ENCODE measurements around the gene MN1.

Gene MN1

DNA sequence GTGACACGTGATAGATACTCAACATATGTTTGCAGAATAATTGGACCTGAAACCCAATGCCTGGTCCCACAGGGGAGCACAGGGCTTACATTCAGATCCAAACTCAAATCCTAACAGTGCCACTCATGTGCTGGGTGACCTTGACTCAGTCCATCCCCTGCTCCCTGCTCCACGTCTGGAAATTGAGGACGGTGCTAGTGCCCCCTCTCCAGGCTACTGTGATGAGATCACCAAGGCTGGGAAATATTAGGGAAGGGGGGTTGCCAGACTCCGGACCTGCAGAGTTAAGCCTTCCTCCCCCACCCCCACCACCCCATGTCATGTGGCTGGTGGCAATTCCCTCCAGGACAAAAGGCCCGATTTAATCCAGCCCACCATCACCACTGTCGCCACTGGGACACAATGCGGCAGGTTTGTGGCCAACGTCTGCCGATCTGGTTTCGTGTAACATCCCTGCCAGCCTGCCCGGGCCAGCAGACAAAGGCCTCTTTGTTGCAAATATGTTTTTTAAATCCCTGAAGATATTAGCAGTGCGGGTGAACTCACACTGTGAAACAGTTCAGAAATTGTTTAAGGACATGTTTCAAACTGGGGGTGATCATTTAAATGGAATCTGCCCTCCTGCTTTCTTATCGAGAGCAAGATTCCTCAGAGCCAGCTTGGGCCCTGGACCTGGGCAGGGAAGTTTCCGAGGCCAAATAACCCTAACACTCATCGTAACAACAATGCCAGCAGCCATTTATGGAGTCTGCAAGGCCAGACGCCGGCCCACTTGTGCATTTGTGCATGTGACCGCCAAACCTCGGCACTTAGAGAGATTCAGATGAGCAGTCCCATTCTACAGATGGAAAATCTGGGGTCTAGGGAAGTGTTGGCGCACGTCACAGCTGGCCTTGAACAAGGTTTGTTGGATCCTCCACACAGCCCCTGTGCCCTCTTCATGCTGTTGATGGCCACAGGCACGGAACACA is 19.6 kb upstream of the MN1 start:
- no peak for DNase-seq (ENCODE audit: low read depth)
- H3K4me3 ChIP-seq (ENCODE audit: low read depth, low read length) = no peak overlapping the region
- TF ChIP-seq, protein P1, sequence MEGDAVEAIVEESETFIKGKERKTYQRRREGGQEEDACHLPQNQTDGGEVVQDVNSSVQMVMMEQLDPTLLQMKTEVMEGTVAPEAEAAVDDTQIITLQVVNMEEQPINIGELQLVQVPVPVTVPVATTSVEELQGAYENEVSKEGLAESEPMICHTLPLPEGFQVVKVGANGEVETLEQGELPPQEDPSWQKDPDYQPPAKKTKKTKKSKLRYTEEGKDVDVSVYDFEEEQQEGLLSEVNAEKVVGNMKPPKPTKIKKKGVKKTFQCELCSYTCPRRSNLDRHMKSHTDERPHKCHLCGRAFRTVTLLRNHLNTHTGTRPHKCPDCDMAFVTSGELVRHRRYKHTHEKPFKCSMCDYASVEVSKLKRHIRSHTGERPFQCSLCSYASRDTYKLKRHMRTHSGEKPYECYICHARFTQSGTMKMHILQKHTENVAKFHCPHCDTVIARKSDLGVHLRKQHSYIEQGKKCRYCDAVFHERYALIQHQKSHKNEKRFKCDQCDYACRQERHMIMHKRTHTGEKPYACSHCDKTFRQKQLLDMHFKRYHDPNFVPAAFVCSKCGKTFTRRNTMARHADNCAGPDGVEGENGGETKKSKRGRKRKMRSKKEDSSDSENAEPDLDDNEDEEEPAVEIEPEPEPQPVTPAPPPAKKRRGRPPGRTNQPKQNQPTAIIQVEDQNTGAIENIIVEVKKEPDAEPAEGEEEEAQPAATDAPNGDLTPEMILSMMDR (IDR thresholded peaks at IDR 0.05; ENCODE audit: low read depth, low read length) = no peak
- no peak for TF ChIP-seq POLR2A (IDR thresholded peaks at IDR 0.05; ENCODE audit: extremely low read depth, insufficient read length)
- no peak for TF ChIP-seq MYC (IDR thresholded peaks at IDR 0.05; ENCODE audit: low read depth, low read length)
- TF ChIP-seq, protein P2, sequence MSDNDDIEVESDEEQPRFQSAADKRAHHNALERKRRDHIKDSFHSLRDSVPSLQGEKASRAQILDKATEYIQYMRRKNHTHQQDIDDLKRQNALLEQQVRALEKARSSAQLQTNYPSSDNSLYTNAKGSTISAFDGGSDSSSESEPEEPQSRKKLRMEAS (IDR thresholded peaks at IDR 0.05; ENCODE audit: low read depth, low read length) = no peak

DNA sequence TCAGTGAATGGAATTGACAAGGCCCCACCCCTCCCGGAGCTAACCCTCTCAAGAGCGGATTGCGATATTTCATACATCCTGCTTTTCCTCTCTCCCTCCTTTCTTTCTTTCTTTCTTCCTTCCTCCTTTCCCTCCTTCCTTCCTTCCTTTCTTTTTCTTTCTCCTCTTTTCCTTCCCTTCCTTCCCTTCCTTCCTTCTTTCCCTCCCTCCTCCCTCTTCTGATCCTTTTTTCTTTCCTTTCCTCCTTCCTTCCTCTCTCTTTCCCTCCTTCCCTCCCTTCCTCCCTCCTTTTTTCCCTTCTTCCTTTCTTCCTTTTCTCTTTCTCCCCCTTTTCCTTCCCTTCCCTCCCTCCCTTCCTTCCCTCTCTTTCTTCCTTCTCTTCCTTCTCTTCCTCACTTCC is 15.0 kb upstream of the MN1 start:
- no peak for DNase-seq (ENCODE audit: low read depth)
- TF ChIP-seq POLR2A (IDR thresholded peaks at IDR 0.05; ENCODE audit: extremely low read depth, insufficient read length) (no peak), MYC (IDR thresholded peaks at IDR 0.05; ENCODE audit: low read depth, low read length) (no peak)
- TF ChIP-seq, protein P1 (IDR thresholded peaks at IDR 0.05; ENCODE audit: low read depth, low read length) = no peak
- TF ChIP-seq, protein P2 (IDR thresholded peaks at IDR 0.05; ENCODE audit: low read depth, low read length) = no peak
- H3K4me3 ChIP-seq (ENCODE audit: low read depth, low read length) = no peak overlapping the region

DNA sequence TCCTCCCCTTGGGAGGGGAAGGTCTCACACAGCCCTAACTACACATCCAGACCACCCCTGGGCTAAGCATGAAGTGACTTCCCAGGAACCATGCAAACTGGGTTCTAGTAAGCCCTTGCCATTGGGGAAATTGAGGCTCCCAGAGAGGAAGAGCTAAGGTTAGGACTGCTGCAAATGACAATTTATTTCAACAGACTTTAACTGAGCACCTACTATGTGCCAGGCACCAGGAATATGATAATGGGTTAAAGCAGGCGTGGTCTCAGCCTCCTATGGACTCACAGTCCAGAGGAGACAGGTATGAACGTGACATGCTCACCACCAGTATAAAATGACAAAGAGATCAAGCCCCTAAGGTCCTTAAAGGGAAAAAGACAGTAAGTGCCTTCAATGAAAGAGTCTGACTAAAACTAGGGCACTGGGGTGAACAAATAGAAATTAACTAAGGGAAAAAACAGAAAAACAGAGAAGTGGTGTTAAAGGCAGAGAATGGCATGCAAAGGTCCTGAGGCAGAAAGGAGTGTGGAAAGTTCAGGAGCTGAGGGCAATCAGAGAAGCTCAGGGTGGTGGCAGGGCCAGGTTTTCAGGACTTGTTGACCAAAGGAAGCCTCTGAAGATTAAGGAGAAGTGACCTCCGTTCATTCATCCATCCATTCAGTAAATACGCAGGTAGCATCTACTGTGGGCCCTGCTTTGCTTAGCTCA is 14.4 kb upstream of the MN1 start:
- H3K4me3 ChIP-seq (ENCODE audit: low read depth, low read length) = no peak overlapping the region
- no peak for TF ChIP-seq POLR2A (IDR thresholded peaks at IDR 0.05; ENCODE audit: extremely low read depth, insufficient read length)
- TF ChIP-seq, protein P2 (IDR thresholded peaks at IDR 0.05; ENCODE audit: low read depth, low read length) = no peak
- TF ChIP-seq, protein P1 (IDR thresholded peaks at IDR 0.05; ENCODE audit: low read depth, low read length) = no peak
- no peak for TF ChIP-seq MYC (IDR thresholded peaks at IDR 0.05; ENCODE audit: low read depth, low read length)
- DNase-seq (ENCODE audit: low read depth) = no peak

DNA sequence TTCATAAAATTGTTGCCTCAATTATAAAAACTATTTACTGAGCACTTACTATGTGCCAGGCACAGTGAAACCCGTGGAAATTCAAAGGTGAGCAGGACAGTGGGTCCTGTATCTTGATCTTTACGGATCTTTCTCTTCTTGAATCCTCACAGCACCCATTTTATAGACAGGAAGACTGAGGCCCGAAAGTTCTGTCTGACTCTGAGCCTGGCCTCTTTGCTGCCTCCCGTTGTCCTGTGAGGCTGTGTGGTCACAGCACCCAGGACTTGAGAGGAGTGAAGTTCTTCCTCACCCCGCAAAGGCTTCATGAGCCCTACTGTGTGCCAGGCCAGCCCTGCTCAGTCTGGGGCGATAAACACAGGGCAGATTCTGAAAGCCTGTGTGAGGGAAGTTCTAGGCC is 13.4 kb upstream of the MN1 start:
- H3K4me3 ChIP-seq (ENCODE audit: low read depth, low read length) = no peak overlapping the region
- no peak for DNase-seq (ENCODE audit: low read depth)
- TF ChIP-seq MYC (IDR thresholded peaks at IDR 0.05; ENCODE audit: low read depth, low read length) (no peak), POLR2A (IDR thresholded peaks at IDR 0.05; ENCODE audit: extremely low read depth, insufficient read length) (no peak)
- TF ChIP-seq, protein P1 (IDR thresholded peaks at IDR 0.05; ENCODE audit: low read depth, low read length) = no peak
- TF ChIP-seq, protein P2 (IDR thresholded peaks at IDR 0.05; ENCODE audit: low read depth, low read length) = no peak

DNA sequence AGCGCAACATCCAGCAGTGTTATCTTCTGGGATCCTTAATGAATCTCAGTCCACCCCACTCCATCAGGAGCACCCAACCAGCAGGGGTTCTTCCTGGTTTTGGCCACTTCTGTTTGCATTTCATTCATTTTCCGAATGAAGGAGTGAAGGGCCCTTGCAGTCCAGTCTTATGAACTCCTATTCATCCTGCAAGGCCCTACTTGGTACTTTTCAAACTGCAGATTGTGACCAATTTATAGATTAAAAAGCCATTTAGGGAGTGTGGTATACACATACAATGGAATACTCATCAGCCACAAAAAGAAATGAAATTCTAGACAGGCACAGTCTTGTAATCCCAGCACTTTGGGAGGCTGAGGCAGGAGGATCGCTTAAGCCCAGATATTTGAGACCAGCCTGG is 10.2 kb upstream of the MN1 start:
- TF ChIP-seq, protein P1 (IDR thresholded peaks at IDR 0.05; ENCODE audit: low read depth, low read length) = no peak
- TF ChIP-seq MYC (IDR thresholded peaks at IDR 0.05; ENCODE audit: low read depth, low read length) = no peak
- TF ChIP-seq POLR2A (IDR thresholded peaks at IDR 0.05; ENCODE audit: extremely low read depth, insufficient read length) = no peak
- TF ChIP-seq, protein P2 (IDR thresholded peaks at IDR 0.05; ENCODE audit: low read depth, low read length) = no peak
- DNase-seq (ENCODE audit: low read depth) = no peak
- no peak overlapping the region for H3K4me3 ChIP-seq (ENCODE audit: low read depth, low read length)

All from NB4 (cell line).